Fibroblast of skin of abdomen (primary cell): ENCODE results near the gene TRAPPC6A.
"Not testable (repeated sequence)": the region's sequence is repeated elsewhere in the genome, so short reads cannot be mapped to it uniquely, and the experiment has no call there.

Experiments
- DNase-seq: peaks from one replicate; pipeline ENCODE4 v3.0.0-alpha.2; 2013

TRAPPC6A gene

DNA sequence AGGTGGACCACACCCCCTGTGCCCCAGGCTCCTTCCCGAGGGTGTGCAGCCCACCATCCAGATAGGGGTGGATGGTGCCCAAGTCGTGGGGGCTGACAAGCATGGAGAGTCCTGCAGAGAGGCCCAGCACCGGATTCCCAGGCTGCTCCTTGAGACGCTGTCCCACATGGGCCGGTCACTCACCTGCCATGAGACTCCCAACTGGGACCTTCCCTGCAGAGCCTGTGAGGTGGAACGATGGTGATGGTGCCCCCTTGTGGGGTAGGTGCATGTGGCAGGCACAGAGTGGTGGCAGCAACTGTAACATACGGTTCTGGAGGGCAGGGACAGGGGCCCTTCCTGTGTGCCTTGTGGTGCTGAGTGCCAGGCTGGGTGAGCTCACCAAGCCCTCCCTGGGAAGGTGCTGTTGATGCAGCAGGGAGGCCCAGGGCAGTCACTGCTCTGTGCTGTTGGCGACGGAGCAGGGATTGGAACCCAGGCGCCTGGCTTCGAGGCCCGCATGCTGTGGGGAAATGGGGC, 52.0 kb downstream of the TRAPPC6A start:
- DNase-seq = peak; percentile 39

- DNase-seq = no peak
Observed at GRCh38 chr19:45125360-45125759, 52.7 kb downstream of the TRAPPC6A start.

GRCh38 chr19:45124021-45124420, 54.0 kb downstream of the TRAPPC6A start:
- DNase-seq = no peak

DNA sequence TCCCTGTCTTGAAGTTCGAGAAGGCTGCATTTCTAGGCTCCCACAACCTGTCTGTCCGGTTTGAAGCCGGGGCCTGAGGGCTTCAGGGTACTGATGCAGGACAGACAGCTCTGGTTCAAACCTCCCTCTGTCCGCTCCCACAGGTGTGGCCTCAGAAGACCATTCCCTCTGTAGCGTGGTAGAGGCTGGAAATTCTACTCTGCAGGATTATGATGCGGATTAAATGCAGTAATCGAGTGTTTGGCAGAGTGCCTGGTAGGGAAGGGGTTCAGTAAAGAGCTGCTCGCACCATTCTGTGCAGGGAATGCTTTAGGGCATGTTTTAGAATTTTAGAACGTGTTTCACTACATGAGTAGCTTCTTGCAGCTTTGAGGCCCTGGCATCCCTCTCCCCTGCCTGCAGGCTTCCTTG, 54.6 kb downstream of the TRAPPC6A start:
- no peak for DNase-seq

DNA sequence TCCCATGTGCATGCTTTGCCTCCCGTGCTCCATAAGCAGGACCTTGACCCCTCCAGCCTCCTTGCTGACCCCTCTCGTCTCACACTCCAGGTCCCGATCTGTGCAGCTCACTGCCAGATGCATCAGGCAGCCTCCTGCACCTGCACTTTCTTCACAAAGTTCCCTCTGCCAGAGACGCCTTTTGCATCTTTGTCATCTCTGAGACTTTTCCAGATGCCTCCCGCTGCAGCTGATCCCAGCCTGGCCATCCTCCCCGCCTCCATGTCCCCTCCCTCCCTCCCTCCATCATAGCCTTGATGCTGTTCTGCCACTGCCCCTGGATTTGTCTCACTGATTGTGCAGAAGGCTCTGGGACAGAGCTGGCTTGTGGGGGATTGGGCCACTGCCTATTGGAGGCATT, 55.2 kb downstream of the TRAPPC6A start:
- DNase-seq = no peak

- DNase-seq = no peak
Observed at GRCh38 chr19:45121827-45122345, 56.2 kb downstream of the TRAPPC6A start.

- no peak for DNase-seq
Observed at GRCh38 chr19:45119582-45119981, 58.5 kb downstream of the TRAPPC6A start.

DNA sequence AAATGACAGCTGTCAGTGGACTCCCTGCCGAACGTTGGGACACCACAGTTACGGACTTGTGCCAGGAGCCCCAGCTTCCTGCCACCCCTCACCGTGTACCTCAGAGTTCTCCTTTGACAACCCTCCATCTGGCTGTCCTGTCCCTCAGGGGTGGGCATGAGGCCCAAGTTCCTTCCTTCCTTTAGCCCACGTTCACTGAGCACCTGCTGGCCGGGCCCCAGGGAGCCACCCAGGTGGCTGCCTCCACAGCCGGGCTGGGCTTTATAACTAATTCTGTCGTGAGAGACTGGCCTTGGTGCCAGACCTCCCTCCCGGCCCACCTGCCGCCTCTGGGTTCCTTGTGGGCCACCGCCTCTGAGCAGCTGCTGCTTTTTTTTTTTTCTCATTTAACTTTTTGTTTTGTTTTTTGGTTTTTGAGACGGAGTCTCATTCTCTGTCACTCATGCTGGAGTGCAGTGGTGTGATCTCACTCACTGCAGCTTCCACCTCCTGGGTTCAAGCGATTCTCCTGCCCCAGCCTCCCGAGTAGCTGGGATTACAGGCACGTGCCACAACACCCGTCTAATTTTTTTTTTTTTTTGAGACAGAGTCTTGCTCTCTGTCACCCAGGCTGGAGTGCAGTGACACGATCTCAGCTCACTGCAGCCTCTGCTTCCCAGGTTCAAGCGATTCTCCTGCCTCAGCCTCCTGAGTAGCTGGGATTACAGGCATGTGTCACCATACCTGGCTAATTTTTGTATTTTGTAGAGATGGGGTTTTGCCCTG, 59.3 kb downstream of the TRAPPC6A start:
- DNase-seq = not testable (repeated sequence)

DNA sequence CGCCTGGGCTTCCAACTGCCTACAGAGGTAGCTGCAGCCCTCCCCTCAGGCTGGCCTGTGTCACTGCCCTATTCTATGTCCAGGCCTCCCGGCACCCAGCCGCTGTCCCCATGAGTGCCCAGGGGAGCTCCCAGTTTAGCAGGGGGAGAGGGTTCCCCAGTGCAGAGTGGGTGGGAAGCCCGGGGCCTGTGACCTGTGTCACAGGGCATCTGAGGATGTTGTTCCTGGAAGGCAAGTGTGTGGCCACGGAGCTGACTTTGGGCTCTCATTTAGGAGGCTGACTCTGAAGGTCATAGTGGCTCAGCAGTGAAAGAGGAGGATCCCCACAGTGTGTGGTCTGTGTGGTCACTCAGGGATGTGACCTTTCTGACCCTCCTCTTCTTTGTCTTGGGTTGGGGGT, 59.9 kb downstream of the TRAPPC6A start:
- no peak for DNase-seq

GRCh38 chr19:45117671-45118070, 60.4 kb downstream of the TRAPPC6A start:
- no peak for DNase-seq

GRCh38 chr19:45117167-45117594, 60.9 kb downstream of the TRAPPC6A start:
- DNase-seq = no peak

DNA sequence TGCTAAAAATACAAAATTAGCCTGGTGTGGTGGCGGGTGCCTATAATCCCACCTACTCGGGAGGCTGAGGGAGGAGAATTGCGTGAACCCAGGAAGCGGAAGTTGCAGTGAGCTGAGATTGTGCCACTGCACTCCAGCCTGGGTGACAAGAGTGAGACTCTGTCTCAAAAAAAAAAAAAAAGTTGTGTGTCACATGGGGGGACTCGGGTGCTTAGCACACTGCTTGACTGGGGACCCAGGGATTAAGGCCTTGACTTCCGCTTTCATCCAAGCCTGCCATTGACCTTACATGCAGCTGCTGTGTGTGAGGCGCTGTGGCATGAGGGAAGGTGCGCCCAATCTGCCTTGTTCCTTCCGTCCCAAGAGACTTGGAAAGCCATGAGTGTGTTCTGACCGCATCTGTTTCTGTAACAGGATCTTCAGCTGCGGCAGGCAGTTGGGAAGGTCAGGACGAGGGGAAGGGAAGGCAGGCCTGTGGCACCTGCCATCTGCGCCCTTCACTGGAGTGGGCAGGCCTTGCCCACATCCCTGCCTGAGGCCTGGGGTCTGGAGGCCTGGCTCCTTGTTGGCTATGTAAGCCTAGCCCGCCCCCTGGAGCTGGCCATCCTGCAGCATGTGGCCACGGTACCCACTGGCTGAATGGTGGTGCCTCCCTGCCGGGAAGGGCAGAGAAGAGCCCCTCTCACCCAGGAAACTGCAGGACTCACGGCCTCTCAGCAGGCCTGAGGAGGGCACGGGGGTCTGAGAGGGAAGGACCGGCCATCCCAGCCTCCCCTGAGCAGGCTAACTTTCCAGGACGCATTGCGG, 62.0 kb downstream of the TRAPPC6A start:
- DNase-seq = no peak

- DNase-seq = no peak
Observed at GRCh38 chr19:45114116-45114515, 63.9 kb downstream of the TRAPPC6A start.

DNA sequence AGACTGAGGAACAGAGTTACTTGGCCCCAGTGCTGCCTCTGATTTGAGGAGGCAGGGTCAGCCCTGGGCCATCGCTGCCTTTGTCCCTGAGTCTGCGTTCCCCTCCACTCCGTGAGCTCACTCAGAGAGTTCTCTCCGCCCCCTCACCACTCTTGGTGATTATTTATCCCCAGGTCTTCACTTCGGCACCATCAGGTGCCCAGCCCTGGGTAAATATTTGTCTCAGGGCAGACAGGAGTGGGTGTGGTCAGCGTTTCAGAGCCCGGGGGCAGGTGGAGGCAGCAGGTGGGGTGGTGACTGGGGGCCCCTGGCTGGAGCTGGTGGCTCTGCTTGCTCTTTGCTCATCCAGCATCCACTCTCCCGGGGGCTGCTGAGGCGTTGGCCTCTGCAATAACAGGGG, 64.4 kb downstream of the TRAPPC6A start:
- DNase-seq = no peak
